PC-3 (cell line): ENCODE measurements around the gene SLC2A3. TPM values are rescaled to one million over a fixed set of nuclear protein-coding genes. Genes with fewer than 3 reads are reported as not detected.
"Not testable (repeated sequence)": the region's sequence is repeated elsewhere in the genome, so short reads cannot be mapped to it uniquely, and the experiment has no call there.

Experiments
- ATAC-seq: fragments of 200-7000 bp; cut with Tn5 transposase; 2 replicates; pipeline ENCODE4 v1.9.1; 2020; ENCODE audit warnings: mild to moderate bottlenecking, moderate library complexity
- BruUV-seq: library from RNA; stranded (reverse); fragments of 400-500 nt; replicated peaks from 2 replicates; lab custom pipeline; 2021; lab: Mats Ljungman, UMichigan
- CTCF ChIA-PET: fragments of 300-600 bp; sonication (Branson Sonifier 250); formaldehyde crosslinking; loops from one replicate; lab custom pipeline; 2022; ENCODE audit warnings: antibody characterized with exemption; lab: Charles Lee
- POLR2A ChIA-PET: fragments of 300-600 bp; sonication (Branson Sonifier 250); formaldehyde crosslinking; loops from one replicate; lab custom pipeline; 2022; ENCODE audit warnings: antibody characterized with exemption; ENCODE audit not compliant: unreplicated experiment; lab: Charles Lee
- DNase-seq: peaks from one replicate; pipeline ENCODE4 v3.0.0-alpha.2; 2015
- H2AFZ ChIP-seq: fragments of 300-600 bp; sonication (generic); 2 replicates; pipeline ENCODE4 v1.6.0; 2016; ENCODE audit warnings: antibody characterized with exemption, low read length
- H3F3A ChIP-seq: fragments of 300-600 bp; sonication (generic); one replicate; pipeline ENCODE4 v1.6.0; 2017; ENCODE audit warnings: antibody characterized with exemption, low read length, control low read depth, mild to moderate bottlenecking; ENCODE audit not compliant: unreplicated experiment
- H3K27ac ChIP-seq: fragments of 300-600 bp; sonication (generic); 2 replicates; pipeline ENCODE4 v1.5.1; 2016; ENCODE audit warnings: mild to moderate bottlenecking, low read length
- H3K27me3 ChIP-seq: fragments of 300-600 bp; sonication (generic); 2 replicates; pipeline ENCODE4 v1.6.1; 2016; ENCODE audit warnings: low read length, mixed read lengths
- H3K36me3 ChIP-seq: fragments of 300-600 bp; sonication (generic); 2 replicates; pipeline ENCODE4 v1.6.1; 2016; ENCODE audit warnings: low read depth, mixed run types, low read length, mixed read lengths
- H3K4me1 ChIP-seq: fragments of 300-600 bp; sonication (generic); 2 replicates; pipeline ENCODE4 v1.5.1; 2016; ENCODE audit warnings: low read length; ENCODE audit not compliant: insufficient read depth
- H3K4me2 ChIP-seq: fragments of 300-600 bp; sonication (generic); 2 replicates; pipeline ENCODE4 v1.6.0; 2016; ENCODE audit warnings: low read length
- H3K4me3 ChIP-seq: fragments of 300-600 bp; sonication (generic); 2 replicates; pipeline ENCODE4 v1.5.1; 2016; ENCODE audit warnings: mild to moderate bottlenecking, low read length, mixed read lengths
- H3K79me2 ChIP-seq: fragments of 300-600 bp; sonication (generic); 2 replicates; pipeline ENCODE4 v1.6.1; 2017; ENCODE audit warnings: low read length, mixed read lengths
- H3K9ac ChIP-seq: fragments of 300-600 bp; sonication (generic); 2 replicates; pipeline ENCODE4 v1.6.0; 2016; ENCODE audit warnings: mild to moderate bottlenecking, low read length
- H3K9me2 ChIP-seq: fragments of 300-600 bp; sonication (generic); replicated peaks from 2 replicates; pipeline ENCODE4 v1.6.1; 2016; ENCODE audit warnings: mixed run types, low read length, mixed read lengths
- H3K9me3 ChIP-seq: fragments of 300-600 bp; sonication (generic); 2 replicates; pipeline ENCODE4 v1.6.1; 2016; ENCODE audit warnings: low read length, mixed read lengths
- H4K20me1 ChIP-seq: fragments of 300-600 bp; sonication (generic); 2 replicates; pipeline ENCODE4 v1.6.1; 2016; ENCODE audit warnings: low read length, mixed read lengths
- CTCF ChIP-seq: fragments of 300-600 bp; sonication (generic); conservative IDR thresholded peaks from 2 replicates; pipeline ENCODE4 v1.5.1; 2017; ENCODE audit warnings: antibody characterized with exemption, low read depth, mild to moderate bottlenecking, low read length
- EZH2 ChIP-seq: fragments of 300-600 bp; sonication (generic); IDR thresholded peaks from one replicate; pipeline ENCODE4 v1.6.1; 2017; ENCODE audit warnings: antibody characterized with exemption, mild to moderate bottlenecking, low read length; ENCODE audit not compliant: unreplicated experiment
- EZH2phosphoT487 ChIP-seq: fragments of 300-600 bp; sonication (generic); IDR thresholded peaks from 2 replicates; pipeline ENCODE4 v1.6.1; 2018; ENCODE audit warnings: mild to moderate bottlenecking, antibody characterized with exemption, low read length, borderline replicate concordance
- intact Hi-C: fragments of 100-400 bp; cut with micrococcal nuclease; formaldehyde crosslinking; loops from 2 replicates; pipeline ENCODE4 v1.9.0; 2023
- total RNA-seq: library from RNA; depleted of rRNA; stranded (reverse); fragments of >200 nt; gene quantifications from 2 replicates; pipeline ENCODE4 v1.2.3, GENCODE V29; 2014

Gene SLC2A3
- total RNA-seq, 1 experiment from 2014 or later = not detected

GRCh38 chr12:7884689-7885088 lies 51.3 kb downstream of the SLC2A3 start:
- intact Hi-C loops = no loop called here
- Histone ChIP-seq H3K36me3 (no peaks in the 10 kb centered on the region), H3F3A (no peaks in the 10 kb centered on the region), H2AFZ (no peak overlapping the region), H3K27ac (no peak overlapping the region), H3K79me2 (no peaks in the 10 kb centered on the region), H3K4me1 (no peaks in the 10 kb centered on the region), H3K4me3 (no peak overlapping the region), H3K9me2 (no peaks in the 10 kb centered on the region), H3K27me3 (no peaks in the 10 kb centered on the region), H3K9ac (no peak overlapping the region), H3K9me3 (no peaks in the 10 kb centered on the region), H4K20me1 (no peaks in the 10 kb centered on the region), H3K4me2 (no peak overlapping the region)
- CTCF ChIA-PET = no interaction called here
- DNase-seq (no peak), ATAC-seq (no peak)
- POLR2A ChIA-PET = no interaction called here
- TF ChIP-seq CTCF = no peak
- no peak for TF ChIP-seq EZH2
- no peak for TF ChIP-seq EZH2phosphoT487
- no TSS peak for BruUV-seq

GRCh38 chr12:7881736-7882120 lies 54.3 kb downstream of the SLC2A3 start:
- H3K4me2 ChIP-seq, H3K27ac ChIP-seq, H3K27me3 ChIP-seq, H2AFZ ChIP-seq, H3K9me3 ChIP-seq, H3K36me3 ChIP-seq, intact Hi-C loops, DNase-seq, H3K9ac ChIP-seq, ATAC-seq, H3K9me2 ChIP-seq, H3K4me3 ChIP-seq, BruUV-seq, H3K4me1 ChIP-seq, CTCF ChIA-PET, H4K20me1 ChIP-seq, H3K79me2 ChIP-seq, H3F3A ChIP-seq: not testable (repeated sequence)
- POLR2A ChIA-PET = interaction anchor here (0.5 kb wide), 1 partner anchor 14 kb away, joined by 3 read pairs; no protein-coding TSS in a partner anchor

- BruUV-seq, H3K9ac ChIP-seq, H3K27me3 ChIP-seq, H3K4me2 ChIP-seq, DNase-seq, H3K4me3 ChIP-seq, H2AFZ ChIP-seq, H3K9me3 ChIP-seq, H4K20me1 ChIP-seq, CTCF ChIA-PET, H3F3A ChIP-seq, H3K9me2 ChIP-seq, intact Hi-C loops, H3K27ac ChIP-seq, ATAC-seq, H3K79me2 ChIP-seq, H3K36me3 ChIP-seq, H3K4me1 ChIP-seq: not testable (repeated sequence)
- POLR2A ChIA-PET = interaction anchor here (0.5 kb wide), 1 partner anchor 13 kb away, joined by 3 read pairs; no protein-coding TSS in a partner anchor
Observed at GRCh38 chr12:7880952-7881735, 54.8 kb downstream of the SLC2A3 start.
